ENCODE data around the gene KCND3.

KCND3 gene

DNA sequence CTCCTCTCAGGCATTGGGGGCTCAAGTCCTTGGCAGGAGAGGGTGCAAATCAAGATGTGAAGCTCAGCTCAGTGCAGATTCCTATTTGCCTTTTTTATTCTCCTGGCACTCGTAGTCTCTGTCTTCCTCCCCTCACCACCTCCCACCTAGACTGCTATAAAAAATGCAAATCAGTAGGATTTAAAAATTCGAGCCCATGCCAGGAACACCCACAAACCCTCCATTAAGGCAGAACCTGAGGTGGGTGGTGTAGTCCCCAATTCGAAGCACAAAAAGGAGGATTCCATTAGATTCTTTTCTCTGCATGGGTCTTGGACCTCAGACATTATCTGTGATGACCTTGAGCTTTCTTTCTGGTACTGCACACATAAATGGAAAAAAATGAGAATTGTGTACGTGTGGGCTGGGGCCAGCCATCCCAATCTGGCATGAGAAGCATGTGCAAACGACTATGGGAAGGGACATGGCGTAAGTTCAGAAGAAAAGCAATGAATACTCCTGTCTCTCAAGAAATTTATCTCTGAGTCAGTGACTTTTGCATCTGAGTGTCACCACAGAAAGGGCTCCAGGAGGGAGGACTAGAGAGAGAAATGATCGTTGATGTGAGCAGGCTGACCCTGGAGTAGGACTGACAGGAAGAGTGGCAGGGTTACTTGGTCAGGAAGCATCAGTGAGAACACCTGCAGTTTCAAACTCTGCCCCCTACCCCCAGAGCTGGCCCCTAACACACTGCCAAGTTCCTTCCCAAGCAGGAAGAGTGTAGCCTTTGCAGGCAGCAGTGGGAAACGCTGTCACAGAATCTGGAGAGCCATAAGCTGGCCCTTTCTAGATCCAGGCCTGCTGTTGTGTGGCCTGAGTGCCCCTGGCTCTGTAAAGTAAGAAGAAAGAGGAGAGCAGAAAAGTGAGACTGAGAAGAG lies 252.0 kb downstream of the KCND3 start:
- DNase-seq: no peak
- intact Hi-C loops (cut with DNase I): loop anchor here (1.0 kb wide), 1 partner anchor 18 kb away; the partner anchor contains the start of gene DDX20

DNA sequence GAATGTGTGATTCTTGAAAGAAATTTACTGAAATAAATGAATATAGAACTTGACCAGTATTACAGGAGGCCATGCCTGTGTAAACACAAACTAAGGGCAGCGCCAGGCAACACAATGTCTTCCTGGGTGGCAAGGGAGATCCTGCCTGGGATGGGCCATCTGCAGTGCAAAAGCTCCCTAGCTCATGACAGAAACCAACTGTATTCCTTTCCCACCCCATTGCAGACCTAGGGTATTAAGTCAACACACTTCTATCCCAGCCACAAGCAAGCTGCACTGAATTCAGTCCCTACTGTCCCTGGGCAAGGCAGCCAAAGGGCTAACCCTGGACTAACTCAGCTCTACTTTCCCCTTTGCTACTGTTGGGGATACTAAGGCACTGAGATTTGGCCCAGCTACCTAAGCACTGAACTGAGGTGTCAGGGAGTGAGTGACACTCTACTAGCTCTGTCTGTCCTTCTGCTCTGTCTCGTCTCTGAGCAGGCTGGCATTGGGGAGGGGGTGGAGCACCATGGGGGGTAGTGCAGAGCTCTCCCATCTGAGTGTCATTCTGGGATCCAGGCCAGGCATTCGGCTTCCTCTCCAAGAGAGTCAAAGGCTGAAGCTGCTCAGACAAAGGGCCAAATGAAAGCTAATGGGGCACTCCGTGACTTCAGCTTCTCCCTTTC lies 252.8 kb downstream of the KCND3 start:
- DNase-seq: peak in 9 of 10 donors; percentile 56 to 95 (median 83)
- intact Hi-C loops (cut with DNase I): no loop called here

GRCh38 chr1:111735858-111736544 lies 253.5 kb downstream of the KCND3 start:
- intact Hi-C loops (cut with DNase I): no loop called here
- DNase-seq: peak in 5 of 10 donors; percentile 45 to 91 (median 75)

DNA sequence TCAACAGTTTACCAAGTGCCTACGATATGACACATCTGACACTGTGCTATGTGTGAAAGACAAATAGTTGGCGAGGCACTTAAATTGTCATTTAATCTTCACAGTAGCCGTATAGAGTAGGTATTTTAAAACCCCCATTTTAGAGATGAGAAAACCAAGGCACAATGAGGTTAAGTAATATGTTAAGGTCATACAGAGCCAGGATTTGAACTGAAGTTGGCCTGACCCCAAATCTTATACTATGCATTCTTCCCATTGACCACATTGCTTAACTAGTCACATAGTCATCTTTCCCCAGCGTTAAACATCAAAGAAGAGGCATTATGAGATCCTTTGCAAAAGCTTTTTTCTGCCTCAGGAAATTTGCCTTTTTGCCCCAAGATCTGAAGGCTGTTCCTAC lies 254.1 kb downstream of the KCND3 start:
- intact Hi-C loops (cut with DNase I): no loop called here
- no peak for DNase-seq

DNA sequence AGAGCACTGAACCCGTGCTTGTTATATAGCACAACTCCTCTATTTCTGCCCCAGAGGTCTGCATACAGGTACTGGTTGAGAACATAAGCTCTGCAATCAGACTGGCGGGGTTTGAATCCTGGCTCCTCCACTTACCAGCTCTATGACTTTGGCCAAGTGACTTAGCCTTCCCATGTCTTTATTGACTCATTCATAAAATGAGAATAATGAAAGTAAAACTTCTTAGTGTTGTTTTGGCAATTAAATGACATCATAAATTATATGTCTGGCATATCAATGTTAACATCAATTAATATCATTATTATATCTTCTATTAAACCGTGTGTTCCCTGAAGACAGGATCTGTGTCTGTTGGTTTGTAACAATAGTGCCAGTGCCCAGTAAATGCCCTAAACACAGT lies 254.6 kb downstream of the KCND3 start:
- no peak for DNase-seq
- intact Hi-C loops (cut with DNase I): no loop called here

- intact Hi-C loops (cut with DNase I): no loop called here
- DNase-seq: no peak
These were observed 255.0 kb downstream of the KCND3 start for GRCh38 chr1:111734426-111734825.

DNA sequence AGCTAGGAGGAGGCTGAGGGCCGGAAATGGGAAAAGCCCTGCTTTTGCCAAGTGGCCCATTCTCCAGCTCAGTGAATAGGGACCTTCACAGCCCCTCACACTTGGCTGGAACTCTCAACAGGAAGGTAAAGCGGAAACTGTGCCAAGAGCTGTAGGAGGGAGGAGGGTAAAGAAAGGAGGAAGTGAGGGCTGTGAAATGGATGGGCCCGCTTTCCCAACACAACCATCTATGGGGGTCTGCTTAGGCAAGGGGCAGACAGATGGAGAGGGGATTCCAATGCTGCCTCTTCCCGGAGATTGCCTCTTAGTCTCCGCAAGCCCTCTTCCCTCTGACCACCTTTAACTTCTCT lies 255.5 kb downstream of the KCND3 start:
- no peak for DNase-seq
- intact Hi-C loops (cut with DNase I): no loop called here

- peak in 3 of 10 donors; percentile 51 to 89 (median 84) for DNase-seq
- intact Hi-C loops (cut with DNase I): no loop called here
These were observed 256.1 kb downstream of the KCND3 start for GRCh38 chr1:111733183-111733991.

DNA sequence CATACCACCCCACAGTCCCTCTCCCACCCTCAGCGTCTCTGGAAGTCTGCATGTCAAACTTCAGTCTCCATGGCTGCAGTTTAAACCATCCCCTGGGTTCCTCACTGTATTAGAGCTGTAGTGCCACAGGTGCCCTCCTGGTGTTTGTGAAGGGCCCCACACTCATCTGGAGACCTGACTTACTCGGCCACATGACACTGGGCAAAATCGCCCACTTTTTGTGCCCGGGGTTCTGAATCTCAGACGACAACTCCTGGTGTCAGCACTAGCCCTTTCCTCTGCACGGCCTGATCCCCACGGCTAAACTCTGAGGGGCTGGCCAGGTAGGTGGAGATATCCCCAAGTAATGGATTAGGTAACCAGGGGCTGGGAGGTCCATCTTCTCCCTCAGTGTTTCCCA lies 256.8 kb downstream of the KCND3 start:
- intact Hi-C loops (cut with DNase I): no loop called here

DNA sequence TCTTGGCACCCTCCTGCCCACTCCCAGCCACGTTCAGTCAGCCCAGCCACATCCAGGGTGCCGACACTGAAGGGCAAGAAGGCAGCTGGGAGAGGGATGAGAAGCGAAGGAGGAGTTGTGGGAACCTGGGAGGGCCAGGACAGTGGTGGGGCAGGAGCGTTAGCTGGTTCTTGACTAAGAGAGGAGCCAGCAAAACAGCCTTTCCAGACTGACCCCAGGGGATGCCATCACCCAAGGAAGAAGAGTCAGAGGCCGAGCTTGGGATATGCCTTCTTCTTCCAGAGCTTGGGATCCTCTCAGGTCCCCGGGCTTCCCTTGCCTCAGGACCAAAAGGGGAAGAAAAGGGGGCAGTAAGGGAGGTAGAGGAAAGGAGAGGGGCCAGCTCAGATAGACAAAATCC lies 257.5 kb downstream of the KCND3 start:
- no peak for DNase-seq
- intact Hi-C loops (cut with DNase I): no loop called here

More for the DNA sequence above, 256.8 kb downstream of the KCND3 start:
- no peak for DNase-seq

DNA sequence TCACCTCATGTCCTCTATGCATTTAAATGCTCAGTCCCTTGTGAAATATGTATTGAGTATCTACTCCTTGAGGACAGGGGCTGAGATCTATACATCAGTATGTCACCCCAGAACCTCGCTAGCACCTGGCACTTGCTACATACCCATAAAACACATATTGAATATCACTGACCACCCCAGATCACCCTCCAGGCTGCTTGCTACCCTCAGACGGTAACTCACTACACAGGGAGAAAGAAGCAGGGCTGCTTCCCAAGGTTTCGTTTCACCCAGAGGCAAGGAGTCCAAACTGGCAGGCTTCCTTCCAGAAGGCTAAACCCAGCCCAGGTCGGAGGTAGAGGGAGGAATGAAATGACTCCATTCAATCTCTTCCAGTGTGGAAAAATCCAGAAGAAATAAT lies 258.8 kb downstream of the KCND3 start:
- intact Hi-C loops (cut with DNase I): no loop called here
- DNase-seq: no peak

GRCh38 chr1:111729946-111730681 lies 259.4 kb downstream of the KCND3 start:
- DNase-seq: no peak
- intact Hi-C loops (cut with DNase I): no loop called here

GRCh38 chr1:111729271-111729921 lies 260.1 kb downstream of the KCND3 start:
- peak in 1 of 10 donors; percentile 78 for DNase-seq
- intact Hi-C loops (cut with DNase I): no loop called here

DNA sequence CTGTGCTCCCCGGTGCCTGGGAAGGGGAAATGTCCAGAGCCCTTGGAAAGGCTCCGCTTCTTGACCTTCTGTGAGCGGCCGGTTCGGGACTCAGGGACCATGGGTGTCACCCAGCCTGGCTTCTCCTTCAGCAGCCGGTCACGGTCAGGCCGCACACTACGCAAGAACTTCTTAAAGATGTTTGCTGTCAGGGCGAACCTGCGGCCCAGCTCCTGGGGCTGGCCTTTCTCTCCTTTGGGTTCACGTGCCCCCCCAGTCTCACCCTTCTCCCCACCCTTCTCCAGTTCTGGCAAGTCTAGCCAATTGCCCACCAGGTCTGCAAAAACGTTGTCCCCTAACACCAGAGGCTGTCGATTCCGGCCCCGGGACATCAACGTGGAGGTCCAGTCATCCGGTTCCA lies 262.4 kb downstream of the KCND3 start:
- intact Hi-C loops (cut with DNase I): no loop called here
- no peak for DNase-seq

DNA sequence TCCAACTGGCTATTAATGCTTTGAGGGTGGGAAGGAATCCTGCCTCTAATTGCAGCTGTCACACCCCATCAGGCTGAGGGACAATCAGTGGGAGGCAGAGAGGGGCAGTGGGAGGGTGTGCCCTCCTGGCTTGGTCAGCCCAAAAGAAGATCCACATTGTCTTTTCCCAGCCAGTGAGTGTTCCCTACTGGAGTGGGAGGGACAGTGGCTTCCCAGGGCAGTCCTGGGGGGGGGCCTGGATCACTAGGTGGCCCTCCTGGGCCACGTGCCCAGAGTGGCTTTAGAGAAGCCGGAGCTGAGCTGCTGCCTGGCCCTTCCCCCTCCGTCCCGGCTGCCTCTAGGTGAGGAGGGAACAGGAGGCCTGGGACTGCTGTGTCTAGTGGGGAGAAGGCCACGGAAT lies 264.3 kb downstream of the KCND3 start:
- intact Hi-C loops (cut with DNase I): no loop called here
- DNase-seq: peak in 1 of 10 donors; percentile 85

DNA sequence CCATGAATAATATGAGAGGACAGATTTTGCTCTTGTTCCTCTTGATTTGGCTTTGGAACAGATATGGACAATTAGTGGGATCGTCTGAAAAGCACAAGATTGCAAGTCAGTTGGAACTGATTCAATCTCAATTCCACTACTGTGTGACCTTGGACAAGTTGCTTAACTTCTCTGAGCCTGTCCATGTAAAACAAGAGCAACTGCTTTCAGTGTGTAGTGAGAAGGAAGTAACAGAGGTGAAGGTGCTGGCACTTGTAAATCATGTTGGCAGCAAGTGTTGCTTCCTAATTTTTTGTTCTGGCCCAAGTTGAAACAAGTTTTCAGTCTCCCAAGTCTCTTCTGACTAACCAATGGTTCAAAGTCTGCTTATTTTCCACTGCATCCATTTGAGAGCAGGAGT lies 265.6 kb downstream of the KCND3 start:
- intact Hi-C loops (cut with DNase I): no loop called here
- DNase-seq: no peak

GRCh38 chr1:111723091-111723806 lies 266.2 kb downstream of the KCND3 start:
- intact Hi-C loops (cut with DNase I): no loop called here
- DNase-seq: no peak

- intact Hi-C loops (cut with DNase I): no loop called here
- peak in 1 of 10 donors; percentile 42 for DNase-seq
These were observed 268.3 kb downstream of the KCND3 start for GRCh38 chr1:111720977-111721786.
